Activated CD8-positive, alpha-beta memory T cell treated with anti-CD3 and anti-CD28 coated beads, Interleukin-2, amount 50 U/mL, for 24 hours (primary cell): ENCODE results near the gene THBS2.
"Not testable (repeated sequence)": the region's sequence is repeated elsewhere in the genome, so short reads cannot be mapped to it uniquely, and the experiment has no call there.

Source experiments
- DNase-seq: peaks from one replicate; pipeline ENCODE4 v3.0.0-alpha.2; 2020; ENCODE audit errors: extremely low read depth

Gene THBS2

GRCh38 chr6:169253337-169254238 lies at the start of gene THBS2:
THBS2 (minus strand) TSS chr6:169253846; CDS start chr6:169250784, 3,062 bp downstream.
- no peak for DNase-seq

- no peak for DNase-seq
Observed at GRCh38 chr6:169302716-169303115, 49.1 kb upstream of the THBS2 start.

- no peak for DNase-seq
Observed at GRCh38 chr6:169302255-169302654, 48.6 kb upstream of the THBS2 start.

GRCh38 chr6:169300916-169301315 lies 47.3 kb upstream of the THBS2 start:
- no peak for DNase-seq

- not testable (repeated sequence) for DNase-seq
Observed at GRCh38 chr6:169298626-169299025, 45.0 kb upstream of the THBS2 start.

DNA sequence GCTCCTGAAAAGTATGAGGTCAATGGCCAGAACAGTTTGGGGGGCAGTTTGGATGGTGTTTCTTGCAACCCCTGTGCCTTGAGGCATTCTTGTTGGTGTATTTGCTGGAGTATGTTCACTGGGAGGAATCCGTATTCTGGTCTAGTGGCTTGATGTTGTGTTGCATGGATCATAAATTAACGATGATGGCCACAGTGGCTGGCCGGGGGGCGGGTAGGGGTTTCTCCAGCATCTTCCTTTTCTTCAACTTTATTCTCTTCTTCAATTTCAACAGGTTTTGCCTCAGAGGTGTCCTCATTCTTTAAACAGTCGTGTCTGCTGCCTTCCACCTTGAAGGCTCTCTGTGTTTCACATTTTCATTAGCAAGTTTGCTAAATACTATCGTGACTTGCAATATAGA lies 43.0 kb upstream of the THBS2 start:
- DNase-seq: no peak

GRCh38 chr6:169296170-169296569 lies 42.5 kb upstream of the THBS2 start:
- no peak for DNase-seq

GRCh38 chr6:169293196-169293595 lies 39.5 kb upstream of the THBS2 start:
- DNase-seq: no peak

DNA sequence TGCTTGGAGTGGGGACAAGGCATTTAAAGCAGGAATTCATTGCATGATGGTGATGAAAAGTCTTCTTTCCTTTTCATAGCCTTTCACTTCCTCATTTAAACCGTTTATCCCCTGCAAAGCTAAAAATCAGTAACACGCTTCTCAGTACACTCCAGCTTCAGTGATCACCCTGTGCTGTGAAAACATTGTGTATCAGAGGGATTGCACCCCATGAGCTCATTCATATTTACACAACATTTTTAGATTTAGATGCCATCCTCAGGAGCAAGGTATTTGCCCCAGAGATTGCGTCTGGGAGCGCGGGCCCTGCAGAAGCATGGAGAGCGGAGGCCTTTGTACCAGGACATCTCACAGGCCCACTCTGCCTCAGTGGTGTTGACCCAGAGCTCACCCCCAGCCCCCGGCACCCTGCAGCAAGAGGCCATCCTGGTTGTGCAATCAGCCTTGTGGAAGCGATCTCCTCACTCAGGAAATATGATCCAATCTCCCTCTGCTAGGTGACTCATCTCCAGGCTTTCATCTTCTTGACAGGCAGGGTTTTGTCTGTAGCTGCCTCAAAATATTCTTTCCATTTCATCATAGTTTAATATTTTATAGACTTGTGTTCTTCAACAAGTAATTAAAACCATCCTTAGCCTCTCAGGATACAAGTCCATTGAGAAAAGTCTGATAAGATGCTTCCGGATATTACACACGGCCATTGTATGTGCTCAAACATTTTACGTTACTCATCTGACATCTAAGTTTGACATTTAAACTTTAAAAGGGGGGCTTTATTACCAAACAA lies 38.9 kb upstream of the THBS2 start:
- DNase-seq: no peak

DNA sequence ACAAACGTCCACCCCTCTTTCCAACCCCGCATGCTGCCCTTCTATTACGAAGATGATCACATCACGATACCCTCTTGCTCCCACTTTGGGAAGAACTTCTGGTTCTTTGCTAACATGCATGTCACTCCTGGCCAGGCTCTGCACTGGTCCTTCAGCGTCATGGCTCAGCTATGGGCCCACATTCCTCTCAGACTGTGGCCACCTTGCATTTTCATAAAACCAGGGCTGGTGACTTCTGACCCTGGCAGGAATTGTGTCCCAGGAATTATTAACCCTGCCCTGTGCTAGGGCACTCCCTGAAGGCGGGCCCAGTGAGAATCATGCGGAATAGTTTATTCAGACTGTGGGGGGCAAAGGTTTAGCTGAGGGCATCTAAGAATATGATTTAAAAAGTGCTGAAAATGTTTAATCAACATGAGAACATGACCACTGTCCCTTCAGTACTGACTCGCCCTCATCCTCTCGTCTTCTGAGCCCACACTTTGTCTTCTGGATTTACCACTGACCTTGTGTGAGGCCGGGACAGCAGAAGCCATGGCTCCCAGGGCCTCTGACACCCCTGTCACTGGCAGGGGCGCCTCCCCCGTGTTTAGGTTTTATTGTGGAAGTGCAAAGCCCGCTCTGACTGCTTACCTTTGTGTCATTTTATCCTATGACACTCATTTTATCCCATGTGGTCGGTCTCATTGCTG lies 38.1 kb upstream of the THBS2 start:
- no peak for DNase-seq

DNA sequence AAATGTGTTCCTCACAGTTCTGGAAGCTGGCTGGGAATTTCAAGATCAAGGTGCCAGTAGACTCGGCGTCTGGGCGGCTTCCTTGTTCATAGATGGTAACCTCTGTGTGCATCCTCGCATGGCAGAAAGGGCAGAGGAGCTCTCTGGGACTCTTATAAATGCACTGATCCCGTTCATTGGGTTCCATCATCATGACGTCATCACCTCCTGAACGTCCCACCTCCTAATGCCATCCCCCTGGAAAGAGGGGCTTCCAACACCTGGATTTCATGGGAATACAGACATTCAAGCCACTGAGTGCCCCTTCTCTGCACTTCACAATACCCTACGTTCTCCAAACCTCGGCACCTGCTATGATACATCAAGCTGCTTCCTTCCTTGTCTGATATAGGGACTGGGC lies 37.5 kb upstream of the THBS2 start:
- no peak for DNase-seq

GRCh38 chr6:169289619-169290339 lies 36.1 kb upstream of the THBS2 start:
- no peak for DNase-seq

DNA sequence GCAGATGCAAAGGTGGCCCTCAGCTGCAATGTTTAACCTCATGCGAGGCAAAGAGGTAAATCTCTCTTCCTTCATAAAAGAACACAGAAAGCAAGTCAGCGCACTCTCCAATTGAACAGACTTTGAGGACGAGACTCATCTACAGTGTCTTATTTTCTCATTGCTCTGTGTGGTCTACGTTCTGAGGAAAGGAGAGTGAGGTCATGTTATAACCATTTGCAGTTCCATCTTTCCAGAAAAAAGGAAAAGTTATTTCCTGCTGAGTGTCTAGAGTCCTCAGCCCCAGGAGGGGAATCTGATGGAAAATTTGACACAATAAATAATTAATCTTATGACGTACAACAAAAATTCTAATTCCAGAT lies 35.6 kb upstream of the THBS2 start:
- DNase-seq: no peak

- no peak for DNase-seq
Observed at GRCh38 chr6:169288591-169288990, 34.9 kb upstream of the THBS2 start.

GRCh38 chr6:169287675-169288074 lies 34.0 kb upstream of the THBS2 start:
- DNase-seq: no peak

DNA sequence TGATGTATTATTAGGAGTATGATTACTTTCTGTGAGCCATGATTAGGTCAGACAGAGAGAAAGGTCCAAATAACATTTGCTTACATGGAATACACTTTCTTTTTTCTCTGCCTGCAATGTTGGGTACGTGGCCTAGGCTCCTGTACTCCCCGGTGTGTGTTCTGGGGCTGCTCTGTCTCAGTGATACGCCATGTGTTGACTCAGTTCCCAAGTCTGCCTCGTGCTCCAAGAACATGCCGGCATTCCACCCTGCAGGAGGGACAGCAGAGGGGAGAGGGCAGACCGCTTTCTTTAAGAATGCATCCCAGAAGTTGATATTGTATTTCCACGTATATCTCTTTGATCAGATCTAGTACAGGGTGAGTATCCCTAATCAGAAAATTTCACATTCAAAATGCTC lies 33.3 kb upstream of the THBS2 start:
- DNase-seq: no peak

DNA sequence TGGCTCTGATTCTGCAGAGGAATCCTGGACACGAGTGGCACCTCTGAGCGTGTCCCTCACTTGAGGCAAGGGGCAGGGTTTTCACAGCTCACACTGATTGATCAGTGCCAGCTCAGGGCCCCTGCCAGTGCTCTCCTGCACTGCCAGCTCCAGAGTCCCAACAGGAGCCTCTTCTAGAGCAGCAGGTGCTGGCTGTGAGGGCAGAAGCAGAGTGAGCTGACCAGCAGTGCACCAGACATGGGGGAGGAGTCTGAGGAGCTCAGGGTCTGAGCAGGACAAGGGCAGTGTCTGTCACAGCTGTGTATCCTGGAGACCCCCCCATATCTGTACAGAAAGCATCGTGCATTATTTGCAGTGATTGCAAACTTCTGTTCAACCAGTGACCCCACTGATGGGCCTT lies 31.5 kb upstream of the THBS2 start:
- DNase-seq: no peak

GRCh38 chr6:169283924-169284323 lies 30.3 kb upstream of the THBS2 start:
- no peak for DNase-seq

- no peak for DNase-seq
Observed at GRCh38 chr6:169282043-169282442, 28.4 kb upstream of the THBS2 start.

- no peak for DNase-seq
Observed at GRCh38 chr6:169277619-169278018, 24.0 kb upstream of the THBS2 start.

DNA sequence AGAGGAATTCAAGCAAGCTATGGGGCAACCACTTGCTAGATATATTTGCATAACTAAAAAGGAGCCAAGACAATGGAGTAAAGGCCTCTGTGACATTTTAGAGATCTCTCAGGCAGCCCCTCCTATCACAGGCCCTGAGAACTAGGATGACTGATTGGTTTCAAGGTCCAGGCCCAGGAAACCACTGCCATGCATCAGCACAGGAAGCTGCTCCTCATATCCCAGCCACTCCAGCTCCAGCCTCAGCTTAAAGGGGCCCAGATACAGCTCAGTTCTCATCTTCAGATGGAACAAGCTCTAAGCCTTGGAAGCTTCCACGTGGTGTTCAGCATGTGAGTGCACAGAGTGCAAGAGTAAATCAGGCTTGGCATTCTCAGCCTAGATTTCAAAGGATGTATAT lies 21.1 kb upstream of the THBS2 start:
- no peak for DNase-seq

DNA sequence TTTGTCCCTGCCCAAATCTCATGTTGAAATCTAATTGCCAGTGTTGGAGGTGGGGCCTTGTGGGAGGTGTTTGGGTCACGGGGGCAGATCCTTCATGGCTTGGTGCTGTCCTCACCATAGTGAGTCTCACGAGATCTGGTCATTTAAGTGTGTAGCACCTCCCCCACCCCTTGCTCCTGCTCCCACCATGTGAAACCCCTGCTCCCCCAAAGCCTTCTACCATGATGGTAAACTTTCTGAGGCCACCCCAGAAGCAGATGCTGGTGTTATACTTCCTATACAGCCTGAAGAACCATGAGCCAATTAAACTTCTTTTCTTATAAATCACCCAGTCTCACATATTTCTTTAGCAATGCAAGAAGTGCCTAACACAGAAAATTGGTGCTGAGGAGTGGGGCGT lies 19.9 kb upstream of the THBS2 start:
- no peak for DNase-seq
